ENCODE results near the gene KIAA1217. TPM values are rescaled to one million over a fixed set of nuclear protein-coding genes. Genes with fewer than 3 reads are reported as not detected.
"Not testable (repeated sequence)": the region's sequence is repeated elsewhere in the genome, so short reads cannot be mapped to it uniquely, and the experiment has no call there.

Gene KIAA1217
- total RNA-seq, 1 donor from 2014 or later = 73.2 TPM

DNA sequence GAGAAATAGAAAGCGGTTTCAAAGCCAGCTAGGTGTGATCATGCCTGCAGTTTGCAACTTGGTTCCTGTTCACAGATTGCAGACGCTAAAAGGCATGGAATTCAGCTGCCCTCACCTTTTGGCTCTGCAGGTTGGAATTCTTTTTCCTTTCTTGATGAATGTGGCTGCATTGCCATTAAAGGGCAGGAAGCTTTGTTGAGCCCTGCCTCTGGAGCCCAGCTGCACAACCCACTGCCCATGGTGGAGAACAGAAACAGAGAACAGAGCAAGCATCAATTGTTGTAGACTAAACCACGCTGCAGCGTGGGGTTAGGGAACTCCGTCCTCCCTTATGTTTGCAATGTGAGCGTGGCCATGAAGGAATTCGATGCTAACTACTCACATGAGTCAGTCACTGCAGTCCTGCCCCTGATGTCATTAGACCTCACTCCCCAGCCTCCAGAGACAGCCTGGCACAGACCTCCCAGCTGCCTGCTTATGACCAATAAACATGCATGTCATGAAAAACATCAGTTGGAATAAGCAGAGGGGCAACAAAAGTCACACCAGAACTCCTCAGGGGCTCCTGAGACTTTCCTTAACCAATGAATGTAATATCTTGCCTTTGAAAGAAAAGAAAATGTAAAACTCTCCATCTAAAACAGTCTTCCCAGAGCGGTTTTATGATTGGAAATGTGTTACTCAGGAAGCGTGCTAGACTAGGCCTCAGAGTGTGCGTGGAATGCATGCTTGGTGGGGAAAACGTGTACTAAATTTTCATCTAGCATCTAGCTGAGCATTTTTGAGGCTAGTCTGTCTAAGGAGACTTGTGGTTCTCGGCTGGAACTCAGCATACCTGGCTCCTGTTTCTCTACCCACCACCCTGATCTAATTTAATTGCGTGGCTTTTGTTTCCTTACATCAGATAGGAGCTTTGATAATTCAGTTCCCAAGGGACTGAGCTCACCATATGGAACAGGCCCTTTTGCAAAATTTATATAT is 232.2 kb downstream of the KIAA1217 start:
- TF ChIP-seq, protein P1, sequence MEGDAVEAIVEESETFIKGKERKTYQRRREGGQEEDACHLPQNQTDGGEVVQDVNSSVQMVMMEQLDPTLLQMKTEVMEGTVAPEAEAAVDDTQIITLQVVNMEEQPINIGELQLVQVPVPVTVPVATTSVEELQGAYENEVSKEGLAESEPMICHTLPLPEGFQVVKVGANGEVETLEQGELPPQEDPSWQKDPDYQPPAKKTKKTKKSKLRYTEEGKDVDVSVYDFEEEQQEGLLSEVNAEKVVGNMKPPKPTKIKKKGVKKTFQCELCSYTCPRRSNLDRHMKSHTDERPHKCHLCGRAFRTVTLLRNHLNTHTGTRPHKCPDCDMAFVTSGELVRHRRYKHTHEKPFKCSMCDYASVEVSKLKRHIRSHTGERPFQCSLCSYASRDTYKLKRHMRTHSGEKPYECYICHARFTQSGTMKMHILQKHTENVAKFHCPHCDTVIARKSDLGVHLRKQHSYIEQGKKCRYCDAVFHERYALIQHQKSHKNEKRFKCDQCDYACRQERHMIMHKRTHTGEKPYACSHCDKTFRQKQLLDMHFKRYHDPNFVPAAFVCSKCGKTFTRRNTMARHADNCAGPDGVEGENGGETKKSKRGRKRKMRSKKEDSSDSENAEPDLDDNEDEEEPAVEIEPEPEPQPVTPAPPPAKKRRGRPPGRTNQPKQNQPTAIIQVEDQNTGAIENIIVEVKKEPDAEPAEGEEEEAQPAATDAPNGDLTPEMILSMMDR (conservative IDR thresholded peaks at IDR 0.05) = no peak
- no peaks in the 10 kb centered on the region for H3K27me3 Mint-ChIP-seq
- DNase-seq (ENCODE audit: extremely low spot score, unreplicated experiment) = no peak
- no peaks in the 10 kb centered on the region for H3K9me3 Mint-ChIP-seq
- no peak overlapping the region for H3K27ac Mint-ChIP-seq
- no peak overlapping the region for H3K4me3 Mint-ChIP-seq
- H3K4me1 Mint-ChIP-seq (ENCODE audit: unreplicated experiment) = peaks cover 24% of the 10 kb centered on the region
- H3K36me3 Mint-ChIP-seq = peaks cover 60% of the 10 kb centered on the region

DNA sequence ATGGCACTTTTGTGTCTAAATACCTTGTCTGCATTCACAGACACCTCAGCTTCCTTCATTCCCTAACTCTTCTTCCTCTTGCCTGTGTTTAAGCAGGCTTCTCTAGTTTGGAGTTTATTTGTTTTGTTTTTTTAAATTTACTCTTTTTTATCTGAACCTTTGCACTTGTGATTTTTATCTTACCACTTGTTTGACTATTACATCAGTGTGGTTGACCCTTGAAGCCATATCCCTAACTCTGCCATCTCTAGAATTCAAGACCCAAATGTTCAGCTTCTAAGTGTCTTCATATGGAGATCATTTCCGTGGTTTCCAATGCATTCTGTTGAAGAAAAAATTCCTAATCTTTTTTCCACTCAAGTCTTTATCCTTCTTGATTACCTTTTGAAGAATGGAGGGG is 233.3 kb downstream of the KIAA1217 start:
- no peaks in the 10 kb centered on the region for H3K27me3 Mint-ChIP-seq
- TF ChIP-seq, protein P1 (conservative IDR thresholded peaks at IDR 0.05) = no peak
- H3K36me3 Mint-ChIP-seq = peaks cover 61% of the 10 kb centered on the region
- H3K4me1 Mint-ChIP-seq (ENCODE audit: unreplicated experiment) = peaks cover 24% of the 10 kb centered on the region
- no peak overlapping the region for H3K4me3 Mint-ChIP-seq
- H3K9me3 Mint-ChIP-seq = no peaks in the 10 kb centered on the region
- H3K27ac Mint-ChIP-seq = no peak overlapping the region
- DNase-seq (ENCODE audit: extremely low spot score, unreplicated experiment) = no peak

DNA sequence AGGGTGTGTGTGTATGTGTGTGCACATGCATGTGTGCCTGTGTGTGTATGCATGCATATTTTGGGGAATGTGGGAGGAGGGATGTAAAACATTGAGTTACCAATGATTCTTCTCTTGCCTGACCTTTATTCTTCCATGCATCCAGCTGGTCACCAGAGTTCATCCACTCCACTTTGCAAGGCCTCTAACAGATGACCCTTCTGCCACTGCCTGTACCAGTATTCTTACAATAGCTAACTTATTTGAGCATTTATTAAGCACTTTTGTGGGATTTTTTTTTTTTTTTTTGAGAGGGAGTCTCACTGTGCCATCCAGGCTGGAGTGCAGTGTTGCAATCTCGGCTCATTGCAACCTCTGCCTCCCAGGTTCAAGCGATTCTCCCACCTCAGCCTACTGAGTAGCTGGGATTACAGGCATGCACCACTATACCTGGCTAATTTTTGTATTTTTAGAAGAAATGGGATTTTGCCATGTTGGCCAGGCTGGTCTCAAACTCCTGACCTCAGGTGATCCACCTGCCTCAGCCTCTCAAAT is 233.8 kb downstream of the KIAA1217 start:
- peaks cover 63% of the 10 kb centered on the region for H3K36me3 Mint-ChIP-seq
- not testable (repeated sequence) for H3K4me3 Mint-ChIP-seq; H3K9me3 Mint-ChIP-seq; H3K27ac Mint-ChIP-seq; DNase-seq (ENCODE audit: extremely low spot score, unreplicated experiment); H3K27me3 Mint-ChIP-seq
- peaks cover 24% of the 10 kb centered on the region for H3K4me1 Mint-ChIP-seq (ENCODE audit: unreplicated experiment)

DNA sequence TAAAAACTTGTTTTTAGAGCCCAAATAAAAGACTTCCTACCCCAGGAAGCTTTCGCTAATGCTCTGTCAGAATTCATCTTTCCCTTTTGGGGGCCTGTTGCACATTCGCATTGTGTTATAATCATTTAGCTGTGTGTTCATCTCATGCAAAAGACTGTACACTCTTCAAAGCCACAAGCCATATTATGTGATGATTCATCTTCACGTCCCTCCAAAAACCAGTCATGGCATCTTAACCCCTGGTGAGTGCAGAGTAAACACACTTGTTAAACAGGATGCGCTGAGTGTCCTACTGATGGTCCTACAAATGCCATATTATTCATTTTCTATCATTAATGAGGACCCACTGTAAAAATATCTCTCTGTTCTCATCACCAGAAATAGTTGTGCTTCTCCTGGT is 235.4 kb downstream of the KIAA1217 start:
- Mint-ChIP-seq H3K9me3 (no peaks in the 10 kb centered on the region), H3K27ac (no peak overlapping the region), H3K27me3 (no peaks in the 10 kb centered on the region), H3K4me1 (ENCODE audit: unreplicated experiment) (peaks cover 28% of the 10 kb centered on the region), H3K36me3 (peaks cover 54% of the 10 kb centered on the region), H3K4me3 (no peak overlapping the region)
- TF ChIP-seq, protein P1 (conservative IDR thresholded peaks at IDR 0.05) = no peak
- no peak for DNase-seq (ENCODE audit: extremely low spot score, unreplicated experiment)

DNA sequence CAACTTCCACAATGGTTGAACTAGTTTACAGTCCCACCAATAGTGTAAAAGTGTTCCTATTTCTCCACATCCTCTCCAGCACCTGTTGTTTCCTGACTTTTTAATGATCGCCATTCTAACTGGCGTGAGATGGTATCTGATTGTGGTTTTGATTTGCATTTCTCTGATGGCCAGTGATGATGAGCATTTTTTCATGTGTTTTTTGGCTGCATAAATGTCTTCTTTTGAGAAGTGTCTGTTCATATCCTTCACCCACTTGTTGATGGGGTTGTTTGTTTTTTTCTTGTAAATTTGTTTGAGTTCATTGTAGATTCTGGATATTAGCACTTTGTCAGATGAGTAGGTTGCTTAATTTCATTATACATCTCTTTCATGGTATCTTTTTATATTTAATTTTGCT is 237.0 kb downstream of the KIAA1217 start:
- not testable (repeated sequence) for DNase-seq (ENCODE audit: extremely low spot score, unreplicated experiment); H3K27ac Mint-ChIP-seq; H3K9me3 Mint-ChIP-seq; H3K4me3 Mint-ChIP-seq; H3K27me3 Mint-ChIP-seq
- H3K36me3 Mint-ChIP-seq = peaks cover 40% of the 10 kb centered on the region
- peaks cover 29% of the 10 kb centered on the region for H3K4me1 Mint-ChIP-seq (ENCODE audit: unreplicated experiment)

DNA sequence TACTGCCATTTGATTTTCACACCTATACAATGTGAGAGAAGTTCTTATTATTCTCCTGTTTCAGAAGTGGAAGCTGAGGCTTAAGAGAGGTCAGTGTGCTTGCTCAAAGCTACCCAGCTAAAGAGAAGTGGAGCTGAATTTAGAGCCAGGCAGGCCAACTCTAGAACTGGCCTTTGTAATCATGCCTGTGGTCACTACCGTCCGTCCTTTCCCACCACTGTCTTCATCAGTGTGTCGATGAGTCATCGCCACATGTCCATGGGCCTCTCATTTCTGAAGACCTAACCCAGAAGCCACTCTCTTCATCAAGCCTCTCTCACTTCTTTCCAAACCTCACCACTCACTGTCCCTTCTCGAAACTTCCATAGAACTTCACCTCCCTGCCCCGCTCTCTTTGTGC is 237.8 kb downstream of the KIAA1217 start:
- Mint-ChIP-seq H3K9me3 (no peaks in the 10 kb centered on the region), H3K27me3 (no peaks in the 10 kb centered on the region), H3K4me3 (no peak overlapping the region), H3K27ac (no peak overlapping the region), H3K36me3 (peaks cover 39% of the 10 kb centered on the region), H3K4me1 (ENCODE audit: unreplicated experiment) (peaks cover 26% of the 10 kb centered on the region)
- TF ChIP-seq, protein P1 (conservative IDR thresholded peaks at IDR 0.05) = no peak
- no peak for DNase-seq (ENCODE audit: extremely low spot score, unreplicated experiment)
